GM13976 (cell line): ENCODE results near the gene ATP6AP1.

Experiments
- DNase-seq: peaks from one replicate; pipeline ENCODE4 v3.0.0; 2012; ENCODE audit warnings: low spot score
- in situ Hi-C: fragments of 300-500 bp; cut with MboI; formaldehyde crosslinking; loops from one replicate; pipeline ENCODE4 v1.12.0; 2022; ENCODE audit warnings: low sequenced_read_pairs, mixed read lengths, inconsistent platforms; ENCODE audit not compliant: unreplicated experiment
- TF ChIP-seq, protein P1 (sequence below): IDR thresholded peaks from 2 replicates; pipeline ENCODE4 v1.5.1; 2012; ENCODE audit warnings: borderline replicate concordance, mild to moderate bottlenecking; ENCODE audit not compliant: insufficient read depth; ENCODE audit errors: extremely low read depth, missing control alignments, control extremely low read depth

ATP6AP1 gene

DNA sequence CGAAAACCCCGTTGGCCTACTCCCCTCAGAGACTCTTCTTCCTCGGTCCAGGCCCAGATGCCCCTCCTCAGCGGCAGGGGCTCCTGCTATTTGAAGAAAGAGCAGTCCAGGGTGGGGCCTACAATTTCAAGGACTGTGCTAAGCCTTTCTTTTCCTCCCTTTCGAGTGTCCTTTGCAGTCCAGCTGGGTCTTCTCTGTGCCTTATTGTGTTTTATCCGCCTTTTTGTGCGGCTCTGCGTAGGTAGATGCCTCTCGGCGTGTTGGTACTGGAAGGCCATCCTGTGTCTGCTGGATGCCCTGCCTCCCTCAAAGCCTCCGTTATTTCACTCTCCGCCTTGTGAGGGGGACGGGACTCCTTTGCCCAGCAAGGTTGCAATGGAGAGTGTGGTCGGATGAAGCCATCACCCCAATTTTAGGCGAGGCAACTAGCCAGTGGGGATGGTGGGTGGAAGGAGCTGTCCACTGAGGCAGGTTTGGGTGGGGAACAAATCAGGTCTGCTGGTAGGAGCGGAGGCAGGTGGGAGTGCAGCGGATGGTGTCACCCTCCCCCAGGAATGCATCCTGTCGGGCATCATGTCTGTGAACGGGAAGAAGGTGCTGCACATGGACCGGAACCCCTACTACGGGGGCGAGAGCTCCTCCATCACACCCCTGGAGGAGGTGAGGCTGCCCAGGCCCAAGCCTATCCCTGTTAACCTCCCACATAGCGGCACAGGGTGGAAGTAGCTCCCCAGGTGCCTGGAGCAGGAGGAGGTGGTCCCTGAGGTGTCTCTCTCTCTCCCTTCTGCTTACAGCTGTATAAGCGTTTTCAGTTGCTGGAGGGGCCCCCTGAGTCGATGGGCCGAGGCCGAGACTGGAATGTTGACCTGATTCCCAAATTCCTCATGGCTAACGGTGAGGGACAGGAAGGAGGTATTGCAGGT is 9.8 kb downstream of the ATP6AP1 start:
- DNase-seq: no peak
- TF ChIP-seq, protein P1, sequence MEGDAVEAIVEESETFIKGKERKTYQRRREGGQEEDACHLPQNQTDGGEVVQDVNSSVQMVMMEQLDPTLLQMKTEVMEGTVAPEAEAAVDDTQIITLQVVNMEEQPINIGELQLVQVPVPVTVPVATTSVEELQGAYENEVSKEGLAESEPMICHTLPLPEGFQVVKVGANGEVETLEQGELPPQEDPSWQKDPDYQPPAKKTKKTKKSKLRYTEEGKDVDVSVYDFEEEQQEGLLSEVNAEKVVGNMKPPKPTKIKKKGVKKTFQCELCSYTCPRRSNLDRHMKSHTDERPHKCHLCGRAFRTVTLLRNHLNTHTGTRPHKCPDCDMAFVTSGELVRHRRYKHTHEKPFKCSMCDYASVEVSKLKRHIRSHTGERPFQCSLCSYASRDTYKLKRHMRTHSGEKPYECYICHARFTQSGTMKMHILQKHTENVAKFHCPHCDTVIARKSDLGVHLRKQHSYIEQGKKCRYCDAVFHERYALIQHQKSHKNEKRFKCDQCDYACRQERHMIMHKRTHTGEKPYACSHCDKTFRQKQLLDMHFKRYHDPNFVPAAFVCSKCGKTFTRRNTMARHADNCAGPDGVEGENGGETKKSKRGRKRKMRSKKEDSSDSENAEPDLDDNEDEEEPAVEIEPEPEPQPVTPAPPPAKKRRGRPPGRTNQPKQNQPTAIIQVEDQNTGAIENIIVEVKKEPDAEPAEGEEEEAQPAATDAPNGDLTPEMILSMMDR: no peak
- in situ Hi-C loops: no loop called here

DNA sequence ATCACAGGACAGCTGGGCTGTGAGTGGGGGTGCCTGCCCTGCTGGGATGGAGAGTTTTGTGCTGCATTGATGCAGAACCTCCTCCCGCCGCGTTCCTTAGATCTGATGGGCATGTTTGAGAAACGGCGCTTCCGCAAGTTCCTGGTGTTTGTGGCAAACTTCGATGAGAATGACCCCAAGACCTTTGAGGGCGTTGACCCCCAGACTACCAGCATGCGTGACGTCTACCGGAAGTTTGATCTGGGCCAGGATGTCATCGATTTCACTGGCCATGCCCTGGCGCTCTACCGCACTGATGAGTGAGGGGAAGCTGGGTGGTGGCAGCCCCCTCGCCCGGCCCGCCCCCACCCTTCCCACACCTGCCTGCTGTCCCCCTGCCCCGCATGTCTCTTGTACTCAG is 11.4 kb downstream of the ATP6AP1 start:
- no peak for DNase-seq
- TF ChIP-seq, protein P1: no peak
- in situ Hi-C loops: no loop called here

DNA sequence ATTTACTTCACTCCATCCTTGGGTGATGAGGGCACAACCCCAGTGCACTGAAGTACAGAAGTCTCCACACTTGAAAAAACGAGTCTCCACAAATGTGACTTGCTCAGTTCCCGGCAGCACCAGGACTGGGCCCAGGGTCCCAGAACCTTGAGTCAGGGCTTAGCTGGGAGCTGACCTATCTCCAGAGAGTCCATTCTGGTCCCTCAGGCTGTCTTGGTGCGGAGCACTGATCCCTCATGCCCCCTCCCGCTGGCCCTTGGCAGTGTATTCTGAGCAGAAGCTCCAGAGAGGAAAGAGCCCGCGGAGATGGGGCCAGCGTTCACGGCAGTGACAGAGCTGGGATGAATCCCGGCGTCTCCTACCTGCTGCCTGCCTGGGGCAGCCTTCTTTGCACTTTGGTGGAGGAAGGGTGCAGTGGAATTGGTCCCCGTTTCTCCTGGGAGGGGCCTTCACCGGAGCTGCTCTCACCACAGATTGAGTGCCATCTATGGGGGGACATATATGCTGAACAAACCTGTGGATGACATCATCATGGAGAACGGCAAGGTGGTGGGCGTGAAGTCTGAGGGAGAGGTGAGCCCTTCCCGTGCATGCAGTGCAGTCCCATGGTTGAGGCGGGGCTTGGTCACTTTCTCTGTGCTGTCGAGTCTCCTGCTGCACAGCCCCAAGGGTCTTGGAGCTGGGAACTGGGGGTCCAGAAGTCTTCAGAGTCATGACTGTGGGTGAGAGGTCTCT is 12.3 kb downstream of the ATP6AP1 start:
- TF ChIP-seq, protein P1: no peak
- in situ Hi-C loops: no loop called here
- DNase-seq: no peak

DNA sequence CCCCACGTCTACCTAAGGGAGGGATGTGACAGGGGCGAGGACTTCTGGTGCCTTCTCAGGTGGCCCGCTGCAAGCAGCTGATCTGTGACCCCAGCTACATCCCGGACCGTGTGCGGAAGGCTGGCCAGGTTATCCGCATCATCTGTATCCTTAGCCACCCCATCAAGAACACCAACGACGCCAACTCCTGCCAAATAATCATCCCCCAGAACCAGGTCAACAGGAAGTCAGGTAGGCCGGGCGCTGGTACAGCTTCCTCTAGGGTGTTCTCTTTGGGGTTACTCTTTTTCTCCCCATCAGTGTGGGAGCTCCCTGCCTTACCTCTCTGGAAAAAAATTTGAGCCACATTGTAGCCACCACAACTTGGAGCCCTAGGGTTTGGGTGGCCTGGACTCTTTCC is 13.1 kb downstream of the ATP6AP1 start:
- in situ Hi-C loops: no loop called here
- TF ChIP-seq, protein P1: no peak

DNA sequence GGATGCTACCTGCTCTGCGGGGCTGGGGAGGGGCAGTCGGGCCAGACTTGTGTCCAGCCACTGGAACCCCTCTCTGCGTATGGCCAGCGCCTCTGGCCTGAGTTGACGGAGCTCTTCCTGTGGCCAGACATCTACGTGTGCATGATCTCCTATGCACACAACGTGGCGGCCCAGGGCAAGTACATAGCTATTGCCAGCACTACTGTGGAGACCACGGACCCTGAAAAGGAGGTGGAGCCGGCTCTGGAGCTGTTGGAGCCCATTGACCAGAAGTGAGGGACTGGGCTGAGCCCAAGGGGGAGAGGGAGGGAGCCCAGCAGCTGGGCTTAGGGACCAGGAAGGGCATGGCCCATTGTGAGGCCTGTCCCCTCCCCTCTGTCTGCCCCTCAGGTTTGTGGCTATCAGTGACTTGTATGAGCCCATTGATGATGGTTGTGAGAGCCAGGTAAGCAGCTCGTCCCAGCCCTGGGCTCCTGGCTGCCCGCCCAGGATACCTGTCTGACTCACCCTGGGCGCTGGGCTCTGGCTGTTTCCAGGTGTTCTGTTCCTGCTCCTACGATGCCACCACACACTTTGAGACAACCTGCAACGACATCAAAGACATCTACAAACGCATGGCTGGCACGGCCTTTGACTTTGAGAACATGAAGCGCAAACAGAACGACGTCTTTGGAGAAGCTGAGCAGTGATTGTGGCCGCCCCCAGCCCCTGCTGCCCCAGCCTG is 13.7 kb downstream of the ATP6AP1 start:
- no peak for DNase-seq
- TF ChIP-seq, protein P1: no peak
- in situ Hi-C loops: no loop called here

More for the DNA sequence above, 13.1 kb downstream of the ATP6AP1 start:
- no peak for DNase-seq

- DNase-seq: no peak
- in situ Hi-C loops: no loop called here
- TF ChIP-seq, protein P1: no peak
Measured at GRCh38 chrX:154443479-154443910, 15.0 kb downstream of the ATP6AP1 start.
